ENCODE data around the gene A4GALT. TPM values are rescaled to one million over a fixed set of nuclear protein-coding genes. Genes with fewer than 3 reads are reported as not detected.
"Not testable (repeated sequence)": the region's sequence is repeated elsewhere in the genome, so short reads cannot be mapped to it uniquely, and the experiment has no call there.

A4GALT gene
- total RNA-seq (not detected), total RNA-seq (0 reads per million in 2 donors)

GRCh38 chr22:42720263-42721044 is at the start of gene A4GALT:
Gene A4GALT (minus strand): TSS chr22:42720870. CDS start chr22:42693951, 26,919 bp downstream.
- ATAC-seq (peak; percentile 40), DNase-seq (no peak)
- H3K36me3 Mint-ChIP-seq (ENCODE audit: low read depth) = peaks cover 10% of the 10 kb centered on the region
- H3K27ac Mint-ChIP-seq = no peak within 1 kb of the TSS
- peaks cover 18% of the 10 kb centered on the region for H3K4me1 Mint-ChIP-seq
- peaks cover 71% of the 10 kb centered on the region for H3K27me3 Mint-ChIP-seq
- no peaks in the 10 kb centered on the region for H3K9me3 ChIP-seq (ENCODE audit: control insufficient read depth, low read length, poor library complexity, severe bottlenecking)
- H3K4me3 Mint-ChIP-seq = peak within 1 kb of the TSS; percentile 89

- H3K27ac Mint-ChIP-seq = no peak overlapping the region
- no peak for ATAC-seq
- H3K27me3 Mint-ChIP-seq = peaks cover 14% of the 10 kb centered on the region
- H3K36me3 Mint-ChIP-seq (ENCODE audit: low read depth) = no peaks in the 10 kb centered on the region
- no peak for DNase-seq
- H3K4me1 Mint-ChIP-seq = peaks cover 2% of the 10 kb centered on the region
- no peaks in the 10 kb centered on the region for H3K9me3 ChIP-seq (ENCODE audit: control insufficient read depth, low read length, poor library complexity, severe bottlenecking)
- H3K4me3 Mint-ChIP-seq = no peak overlapping the region
Measured at GRCh38 chr22:42770448-42770726, 49.7 kb upstream of the A4GALT start.

- Mint-ChIP-seq H3K27ac (no peak overlapping the region), H3K4me1 (peaks cover 2% of the 10 kb centered on the region), H3K4me3 (no peak overlapping the region), H3K36me3 (ENCODE audit: low read depth) (no peaks in the 10 kb centered on the region), H3K27me3 (peaks cover 18% of the 10 kb centered on the region)
- ATAC-seq (peak; percentile 37), DNase-seq (no peak)
- H3K9me3 ChIP-seq (ENCODE audit: control insufficient read depth, low read length, poor library complexity, severe bottlenecking) = no peaks in the 10 kb centered on the region
Measured at GRCh38 chr22:42769574-42770447, 49.1 kb upstream of the A4GALT start.

- H3K27me3 Mint-ChIP-seq = peaks cover 22% of the 10 kb centered on the region
- H3K36me3 Mint-ChIP-seq (ENCODE audit: low read depth) = no peaks in the 10 kb centered on the region
- H3K9me3 ChIP-seq (ENCODE audit: control insufficient read depth, low read length, poor library complexity, severe bottlenecking) = no peaks in the 10 kb centered on the region
- DNase-seq (no peak), ATAC-seq (no peak)
- H3K4me3 Mint-ChIP-seq = no peak overlapping the region
- H3K4me1 Mint-ChIP-seq = peaks cover 2% of the 10 kb centered on the region
- no peak overlapping the region for H3K27ac Mint-ChIP-seq
Measured at GRCh38 chr22:42769238-42769573, 48.5 kb upstream of the A4GALT start.

- DNase-seq (no peak), ATAC-seq (no peak)
- H3K27me3 Mint-ChIP-seq = peaks cover 22% of the 10 kb centered on the region
- peaks cover 2% of the 10 kb centered on the region for H3K4me1 Mint-ChIP-seq
- no peak overlapping the region for H3K4me3 Mint-ChIP-seq
- no peak overlapping the region for H3K27ac Mint-ChIP-seq
- no peaks in the 10 kb centered on the region for H3K9me3 ChIP-seq (ENCODE audit: control insufficient read depth, low read length, poor library complexity, severe bottlenecking)
- no peaks in the 10 kb centered on the region for H3K36me3 Mint-ChIP-seq (ENCODE audit: low read depth)
Measured at GRCh38 chr22:42768385-42769035, 47.8 kb upstream of the A4GALT start.

GRCh38 chr22:42766860-42767259 is 46.2 kb upstream of the A4GALT start:
- ATAC-seq = no peak
- H3K4me3 Mint-ChIP-seq = no peak overlapping the region
- H3K36me3 Mint-ChIP-seq (ENCODE audit: low read depth) = no peaks in the 10 kb centered on the region
- H3K27me3 Mint-ChIP-seq = peaks cover 22% of the 10 kb centered on the region
- DNase-seq = no peak
- no peaks in the 10 kb centered on the region for H3K9me3 ChIP-seq (ENCODE audit: control insufficient read depth, low read length, poor library complexity, severe bottlenecking)
- no peak overlapping the region for H3K27ac Mint-ChIP-seq
- H3K4me1 Mint-ChIP-seq = peaks cover 2% of the 10 kb centered on the region

GRCh38 chr22:42764895-42765363 is 44.3 kb upstream of the A4GALT start:
- peaks cover 2% of the 10 kb centered on the region for H3K4me1 Mint-ChIP-seq
- no peak overlapping the region for H3K4me3 Mint-ChIP-seq
- no peak for DNase-seq
- H3K27me3 Mint-ChIP-seq = peaks cover 22% of the 10 kb centered on the region
- no peak overlapping the region for H3K27ac Mint-ChIP-seq
- peak; percentile 21 for ATAC-seq
- no peaks in the 10 kb centered on the region for H3K9me3 ChIP-seq (ENCODE audit: control insufficient read depth, low read length, poor library complexity, severe bottlenecking)
- H3K36me3 Mint-ChIP-seq (ENCODE audit: low read depth) = no peaks in the 10 kb centered on the region

- no peaks in the 10 kb centered on the region for H3K9me3 ChIP-seq (ENCODE audit: control insufficient read depth, low read length, poor library complexity, severe bottlenecking)
- ATAC-seq (no peak), DNase-seq (no peak)
- Mint-ChIP-seq H3K27ac (no peak overlapping the region), H3K4me1 (peaks cover 2% of the 10 kb centered on the region), H3K4me3 (no peak overlapping the region), H3K36me3 (ENCODE audit: low read depth) (no peaks in the 10 kb centered on the region), H3K27me3 (peaks cover 22% of the 10 kb centered on the region)
Measured at GRCh38 chr22:42763965-42764480, 43.4 kb upstream of the A4GALT start.

- ATAC-seq (no peak), DNase-seq (no peak)
- no peak overlapping the region for H3K4me3 Mint-ChIP-seq
- H3K27ac Mint-ChIP-seq = no peak overlapping the region
- H3K36me3 Mint-ChIP-seq (ENCODE audit: low read depth) = no peaks in the 10 kb centered on the region
- H3K4me1 Mint-ChIP-seq = no peaks in the 10 kb centered on the region
- H3K27me3 Mint-ChIP-seq = peaks cover 27% of the 10 kb centered on the region
- H3K9me3 ChIP-seq (ENCODE audit: control insufficient read depth, low read length, poor library complexity, severe bottlenecking) = no peaks in the 10 kb centered on the region
Measured at GRCh38 chr22:42760806-42761565, 40.3 kb upstream of the A4GALT start.

GRCh38 chr22:42758931-42759629 is 38.4 kb upstream of the A4GALT start:
- ATAC-seq = no peak
- no peaks in the 10 kb centered on the region for H3K9me3 ChIP-seq (ENCODE audit: control insufficient read depth, low read length, poor library complexity, severe bottlenecking)
- H3K36me3 Mint-ChIP-seq (ENCODE audit: low read depth) = no peaks in the 10 kb centered on the region
- H3K4me1 Mint-ChIP-seq = no peaks in the 10 kb centered on the region
- no peak overlapping the region for H3K4me3 Mint-ChIP-seq
- H3K27ac Mint-ChIP-seq = no peak overlapping the region
- H3K27me3 Mint-ChIP-seq = peaks cover 14% of the 10 kb centered on the region
- no peak for DNase-seq

- not testable (repeated sequence) for DNase-seq; H3K36me3 Mint-ChIP-seq (ENCODE audit: low read depth); H3K4me1 Mint-ChIP-seq; H3K4me3 Mint-ChIP-seq; H3K9me3 ChIP-seq (ENCODE audit: control insufficient read depth, low read length, poor library complexity, severe bottlenecking); H3K27ac Mint-ChIP-seq; ATAC-seq
- H3K27me3 Mint-ChIP-seq = peaks cover 18% of the 10 kb centered on the region
Measured at GRCh38 chr22:42755553-42755952, 34.9 kb upstream of the A4GALT start.

- H3K27ac Mint-ChIP-seq; H3K4me3 Mint-ChIP-seq; H3K36me3 Mint-ChIP-seq (ENCODE audit: low read depth); DNase-seq; ATAC-seq; H3K9me3 ChIP-seq (ENCODE audit: control insufficient read depth, low read length, poor library complexity, severe bottlenecking); H3K4me1 Mint-ChIP-seq: not testable (repeated sequence)
- peaks cover 18% of the 10 kb centered on the region for H3K27me3 Mint-ChIP-seq
Measured at GRCh38 chr22:42755121-42755520, 34.5 kb upstream of the A4GALT start.
